ENCODE results near the gene NAP1L5. TPM values are rescaled to one million over a fixed set of nuclear protein-coding genes. Genes with fewer than 3 reads are reported as not detected.

NAP1L5 gene
- total RNA-seq, 1 experiment from 2014 or later, result not detected

DNA sequence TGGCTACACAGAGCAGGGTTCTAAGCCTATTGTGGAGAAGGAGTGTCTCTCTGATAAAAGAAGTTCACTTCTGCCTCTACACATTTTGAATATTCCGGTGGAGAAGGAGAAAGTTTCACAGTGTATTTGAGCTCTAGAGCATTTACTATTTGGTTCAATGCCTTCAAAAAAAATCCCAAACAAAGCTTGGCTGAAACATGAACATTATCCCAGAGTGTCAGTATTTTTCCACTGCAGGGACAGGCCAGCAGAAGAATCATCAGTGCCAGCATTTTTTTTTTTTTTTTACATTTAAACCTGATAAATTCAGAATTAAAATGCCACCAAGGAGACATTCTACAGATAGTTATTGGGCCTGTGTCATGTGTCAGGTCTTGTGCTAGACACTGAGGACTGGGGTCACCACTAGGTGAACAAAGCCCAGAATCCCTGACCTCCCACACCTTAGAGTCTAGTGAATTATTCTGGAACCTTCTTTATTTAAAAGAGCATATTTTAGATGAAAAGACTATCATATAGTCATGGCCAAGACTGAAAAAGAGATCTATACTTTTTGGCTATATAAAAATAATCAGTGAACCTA is 48.0 kb upstream of the NAP1L5 start:
- DNase-seq, result no peak
- H3K36me3 ChIP-seq (ENCODE audit: control insufficient read depth, insufficient read depth, low read length), result peaks cover 2% of the 10 kb centered on the region; the same call in 1 of the 2 replicates
- ChIA-PET CTCF (no interaction called here), POLR2A (no interaction called here)
- BruUV-seq (replicated peaks), result no TSS peak
- intact Hi-C loops (cut with micrococcal nuclease; ENCODE audit: unreplicated experiment), result no loop called here
- Mint-ChIP-seq H3K27ac (ENCODE audit: unreplicated experiment) (no peak overlapping the region), H3K4me1 (ENCODE audit: low read depth, unreplicated experiment) (no peaks in the 10 kb centered on the region), H3K27me3 (ENCODE audit: insufficient read depth, unreplicated experiment) (no peaks in the 10 kb centered on the region), H3K36me3 (ENCODE audit: insufficient read depth, unreplicated experiment) (no peaks in the 10 kb centered on the region), H3K9me3 (ENCODE audit: unreplicated experiment) (no peaks in the 10 kb centered on the region), H3K4me3 (ENCODE audit: unreplicated experiment) (no peak overlapping the region)
- no peaks in the 10 kb centered on the region for H3K27me3 ChIP-seq (replicated peaks; ENCODE audit: control insufficient read depth, insufficient read depth, low read length)
- no peaks in the 10 kb centered on the region for H3K4me1 ChIP-seq
- TF ChIP-seq, protein P1, sequence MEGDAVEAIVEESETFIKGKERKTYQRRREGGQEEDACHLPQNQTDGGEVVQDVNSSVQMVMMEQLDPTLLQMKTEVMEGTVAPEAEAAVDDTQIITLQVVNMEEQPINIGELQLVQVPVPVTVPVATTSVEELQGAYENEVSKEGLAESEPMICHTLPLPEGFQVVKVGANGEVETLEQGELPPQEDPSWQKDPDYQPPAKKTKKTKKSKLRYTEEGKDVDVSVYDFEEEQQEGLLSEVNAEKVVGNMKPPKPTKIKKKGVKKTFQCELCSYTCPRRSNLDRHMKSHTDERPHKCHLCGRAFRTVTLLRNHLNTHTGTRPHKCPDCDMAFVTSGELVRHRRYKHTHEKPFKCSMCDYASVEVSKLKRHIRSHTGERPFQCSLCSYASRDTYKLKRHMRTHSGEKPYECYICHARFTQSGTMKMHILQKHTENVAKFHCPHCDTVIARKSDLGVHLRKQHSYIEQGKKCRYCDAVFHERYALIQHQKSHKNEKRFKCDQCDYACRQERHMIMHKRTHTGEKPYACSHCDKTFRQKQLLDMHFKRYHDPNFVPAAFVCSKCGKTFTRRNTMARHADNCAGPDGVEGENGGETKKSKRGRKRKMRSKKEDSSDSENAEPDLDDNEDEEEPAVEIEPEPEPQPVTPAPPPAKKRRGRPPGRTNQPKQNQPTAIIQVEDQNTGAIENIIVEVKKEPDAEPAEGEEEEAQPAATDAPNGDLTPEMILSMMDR (IDR thresholded peaks at IDR 0.05; ENCODE audit: insufficient read depth in 1 of 2, low read depth in 1 of 2, low read length in 1 of 2, severe bottlenecking in 1 of 2, unreplicated experiment in 1 of 2), result no peak
- H3K9me3 ChIP-seq, result no peaks in the 10 kb centered on the region
- no peak overlapping the region for H3K4me3 ChIP-seq (ENCODE audit: low read depth, low read length)

DNA sequence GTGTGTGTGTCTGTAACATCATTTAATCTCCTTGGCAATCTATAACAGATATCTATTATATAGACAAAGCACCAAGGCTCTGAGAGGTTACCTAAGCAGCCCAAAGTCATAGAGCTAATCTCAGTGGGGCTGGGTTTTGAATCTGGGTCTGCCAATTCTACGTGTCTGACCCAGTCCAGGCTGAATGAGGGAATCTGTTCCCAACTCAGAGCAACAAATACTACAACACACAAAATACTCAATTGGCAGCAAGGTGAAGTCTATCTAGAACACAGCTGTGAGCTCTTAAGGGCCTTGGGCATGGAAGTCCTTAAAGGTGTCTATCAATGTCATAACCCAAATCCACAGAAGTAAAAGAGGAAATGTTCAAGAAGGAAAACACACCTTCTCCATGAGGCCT is 47.5 kb upstream of the NAP1L5 start:
- CTCF ChIA-PET, result no interaction called here
- no peaks in the 10 kb centered on the region for H3K4me1 ChIP-seq
- no peaks in the 10 kb centered on the region for H3K9me3 Mint-ChIP-seq (ENCODE audit: unreplicated experiment)
- H3K4me3 ChIP-seq (ENCODE audit: low read depth, low read length), result no peak overlapping the region
- intact Hi-C loops (cut with micrococcal nuclease; ENCODE audit: unreplicated experiment), result no loop called here
- POLR2A ChIA-PET, result no interaction called here
- no peaks in the 10 kb centered on the region for H3K9me3 ChIP-seq
- H3K27ac Mint-ChIP-seq (ENCODE audit: unreplicated experiment), result no peak overlapping the region
- H3K4me1 Mint-ChIP-seq (ENCODE audit: low read depth, unreplicated experiment), result no peaks in the 10 kb centered on the region
- no TSS peak for BruUV-seq (replicated peaks)
- no peaks in the 10 kb centered on the region for H3K27me3 ChIP-seq (replicated peaks; ENCODE audit: control insufficient read depth, insufficient read depth, low read length)
- TF ChIP-seq, protein P1 (IDR thresholded peaks at IDR 0.05; ENCODE audit: insufficient read depth in 1 of 2, low read depth in 1 of 2, low read length in 1 of 2, severe bottlenecking in 1 of 2, unreplicated experiment in 1 of 2), result no peak
- H3K4me3 Mint-ChIP-seq (ENCODE audit: unreplicated experiment), result no peak overlapping the region
- no peaks in the 10 kb centered on the region for H3K27me3 Mint-ChIP-seq (ENCODE audit: insufficient read depth, unreplicated experiment)
- no peaks in the 10 kb centered on the region for H3K36me3 Mint-ChIP-seq (ENCODE audit: insufficient read depth, unreplicated experiment)
- no peak for DNase-seq
- peaks cover 2% of the 10 kb centered on the region; the same call in 1 of the 2 replicates for H3K36me3 ChIP-seq (ENCODE audit: control insufficient read depth, insufficient read depth, low read length)

DNA sequence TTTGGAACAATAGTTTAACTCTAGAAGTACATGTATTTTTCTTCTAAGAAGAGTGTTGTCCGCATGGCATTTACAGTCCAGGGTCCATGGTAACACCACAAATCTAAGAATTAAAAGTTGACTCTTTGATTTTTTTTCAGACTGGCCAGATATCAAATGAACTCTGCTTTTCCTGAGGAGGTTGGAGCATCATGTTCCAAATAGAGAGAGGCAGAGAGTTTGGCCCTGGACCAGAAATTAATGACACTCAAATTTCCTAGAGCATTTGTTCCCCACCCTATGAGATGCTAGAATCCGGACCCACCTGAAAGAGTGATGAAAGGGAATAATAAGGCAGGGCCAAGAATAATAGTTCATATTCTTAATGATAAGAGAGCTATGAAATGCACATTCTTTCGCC is 47.0 kb upstream of the NAP1L5 start:
- no peak for DNase-seq
- H3K4me1 Mint-ChIP-seq (ENCODE audit: low read depth, unreplicated experiment), result no peaks in the 10 kb centered on the region
- no peaks in the 10 kb centered on the region for H3K36me3 Mint-ChIP-seq (ENCODE audit: insufficient read depth, unreplicated experiment)
- no peaks in the 10 kb centered on the region for H3K27me3 Mint-ChIP-seq (ENCODE audit: insufficient read depth, unreplicated experiment)
- intact Hi-C loops (cut with micrococcal nuclease; ENCODE audit: unreplicated experiment), result no loop called here
- H3K9me3 Mint-ChIP-seq (ENCODE audit: unreplicated experiment), result no peaks in the 10 kb centered on the region
- Histone ChIP-seq H3K27me3 (replicated peaks; ENCODE audit: control insufficient read depth, insufficient read depth, low read length) (no peaks in the 10 kb centered on the region), H3K36me3 (ENCODE audit: control insufficient read depth, insufficient read depth, low read length) (peaks cover 2% of the 10 kb centered on the region; the same call in 1 of the 2 replicates), H3K4me3 (ENCODE audit: low read depth, low read length) (no peak overlapping the region), H3K9me3 (no peaks in the 10 kb centered on the region), H3K4me1 (no peaks in the 10 kb centered on the region)
- ChIA-PET CTCF (no interaction called here), POLR2A (no interaction called here)
- BruUV-seq (replicated peaks), result no TSS peak
- TF ChIP-seq, protein P1 (IDR thresholded peaks at IDR 0.05; ENCODE audit: insufficient read depth in 1 of 2, low read depth in 1 of 2, low read length in 1 of 2, severe bottlenecking in 1 of 2, unreplicated experiment in 1 of 2), result no peak
- no peak overlapping the region for H3K27ac Mint-ChIP-seq (ENCODE audit: unreplicated experiment)
- H3K4me3 Mint-ChIP-seq (ENCODE audit: unreplicated experiment), result no peak overlapping the region

Data from Caco-2 (cell line).